NCI-H510A (cell line): ENCODE results near the gene ARL13A.
"Not testable (repeated sequence)": the region's sequence is repeated elsewhere in the genome, so short reads cannot be mapped to it uniquely, and the experiment has no call there.

Experiments used
- DNase-seq: peaks from one replicate; lab custom pipeline; 2025; lab: John Stamatoyannopoulos, UW

The ARL13A gene

DNA sequence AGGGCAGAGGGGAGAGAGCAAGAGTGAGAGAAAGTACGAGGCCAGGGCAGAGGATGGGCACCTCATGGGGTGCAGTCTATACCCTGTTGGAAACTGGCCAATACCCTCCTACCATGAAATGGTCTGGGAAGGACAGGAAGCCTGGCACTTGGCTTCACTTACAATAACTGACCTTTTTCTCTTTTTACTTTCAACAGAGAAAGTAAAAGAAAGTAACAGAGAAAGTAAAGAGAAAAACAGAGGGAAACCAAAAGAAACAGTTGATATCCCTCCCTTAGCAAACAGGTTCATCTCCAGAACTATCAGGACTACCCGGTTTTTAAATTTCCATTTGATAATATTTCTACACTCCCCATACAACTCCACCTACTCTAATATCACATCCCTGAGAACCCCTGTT lies 20.6 kb downstream of the ARL13A start:
- no peak for DNase-seq

DNA sequence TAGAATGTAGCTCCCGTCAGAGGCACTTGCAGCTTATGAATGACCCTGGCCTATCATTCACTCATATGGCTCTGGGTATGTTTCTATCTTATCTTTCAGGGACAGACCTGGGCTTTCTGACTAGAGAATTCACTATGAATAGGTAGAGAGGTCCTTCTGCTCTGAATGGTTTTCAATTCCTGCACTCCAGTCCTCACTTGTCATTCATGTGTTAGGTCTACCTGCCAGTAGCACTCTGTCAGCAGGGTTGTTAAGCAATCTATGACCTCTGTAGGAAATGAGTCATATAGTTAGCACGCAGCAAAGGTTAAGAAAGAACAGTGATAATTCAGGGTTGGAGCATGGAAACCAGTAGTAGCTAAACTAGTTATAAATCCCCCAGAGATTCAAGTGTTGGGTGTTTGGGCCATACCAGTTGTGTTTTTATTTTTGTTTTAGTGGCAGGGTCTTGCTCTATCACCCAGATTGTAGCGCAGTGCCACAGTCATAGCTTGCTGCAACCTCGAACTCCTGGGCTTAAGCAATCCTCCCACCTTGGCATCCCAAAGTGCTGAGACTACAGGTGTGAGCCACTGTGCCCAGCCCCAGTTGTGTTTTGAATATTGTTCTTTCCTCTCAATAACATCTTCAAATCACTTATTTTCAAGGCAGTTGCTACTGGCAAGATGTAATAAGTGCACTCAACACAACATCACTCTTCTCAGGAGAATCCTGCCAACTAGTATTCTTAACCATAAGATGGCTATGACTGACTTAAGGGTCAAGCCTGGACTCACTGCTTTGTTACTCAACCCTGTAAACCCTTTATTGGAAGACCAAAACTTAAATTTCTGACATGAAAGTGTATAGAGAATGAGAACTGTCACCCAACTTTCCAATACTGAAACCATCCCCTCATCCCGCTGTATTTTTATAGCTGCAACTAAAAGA lies 25.1 kb downstream of the ARL13A start:
- no peak for DNase-seq

- no peak for DNase-seq
Measured at GRCh38 chrX:100995469-100995868, 26.0 kb downstream of the ARL13A start.

GRCh38 chrX:100999451-100999850 lies 29.9 kb downstream of the ARL13A start:
- DNase-seq = no peak

GRCh38 chrX:101009090-101009489 lies 39.6 kb downstream of the ARL13A start:
- no peak for DNase-seq

GRCh38 chrX:101012031-101012430 lies 42.5 kb downstream of the ARL13A start:
- DNase-seq = not testable (repeated sequence)

DNA sequence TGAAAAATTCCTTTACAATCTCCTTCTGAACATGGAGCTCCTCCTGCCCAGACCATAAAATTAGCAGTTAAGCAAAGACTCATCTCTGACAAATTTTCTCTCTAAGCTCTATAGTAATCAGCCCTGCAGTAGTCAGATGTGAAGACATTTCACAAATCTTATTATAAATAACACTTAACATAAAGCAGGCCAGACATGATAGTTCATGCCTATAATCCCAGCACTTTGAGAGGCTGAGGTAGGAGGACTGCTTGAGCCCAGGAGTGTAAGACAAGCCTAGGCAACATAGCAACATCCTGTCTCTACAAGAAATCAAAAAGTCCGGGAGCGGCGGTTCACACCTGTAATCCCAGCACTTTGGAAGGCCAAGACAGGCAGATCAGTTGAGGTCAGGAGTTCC lies 52.5 kb downstream of the ARL13A start:
- no peak for DNase-seq

DNA sequence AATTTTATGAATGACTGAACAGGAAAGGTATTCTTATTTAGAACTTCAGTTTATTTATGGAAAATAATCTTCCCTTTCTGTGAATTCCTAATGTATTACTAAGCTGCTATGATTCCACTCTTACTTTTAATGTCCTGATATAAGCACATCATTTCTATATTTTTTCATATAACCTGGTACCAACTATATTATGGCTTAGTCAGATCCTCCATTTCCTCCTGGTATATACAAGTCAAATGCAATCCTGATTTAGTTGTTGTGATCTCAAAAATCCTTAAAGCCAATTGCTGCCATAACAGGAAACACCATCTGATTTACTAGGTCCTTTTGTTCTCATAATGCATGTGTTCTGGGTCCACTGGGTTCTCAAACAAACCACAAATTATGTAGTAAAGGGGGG lies 55.6 kb downstream of the ARL13A start:
- no peak for DNase-seq

DNA sequence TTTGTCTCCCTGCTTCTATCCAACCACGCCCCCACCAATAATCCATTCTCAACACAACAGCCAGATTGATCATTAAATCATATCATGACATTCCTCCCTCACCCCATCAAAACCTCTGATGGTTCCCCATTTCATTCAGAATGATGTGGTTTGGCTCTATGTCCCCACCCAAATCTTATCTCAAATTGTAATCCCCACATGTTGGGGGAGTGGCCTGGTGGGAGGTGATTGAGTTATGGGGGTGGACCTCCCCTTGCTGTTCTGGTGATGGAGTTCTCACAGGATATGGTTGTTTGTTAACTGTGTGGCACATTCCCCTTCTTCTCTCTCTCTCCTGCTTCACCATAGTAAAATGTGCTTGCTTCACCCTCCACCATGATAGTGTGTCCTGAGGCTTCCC lies 59.1 kb downstream of the ARL13A start:
- no peak for DNase-seq

- no peak for DNase-seq
Measured at GRCh38 chrX:101029665-101030064, 60.2 kb downstream of the ARL13A start.

GRCh38 chrX:101037231-101037630 lies 67.7 kb downstream of the ARL13A start:
- no peak for DNase-seq

DNA sequence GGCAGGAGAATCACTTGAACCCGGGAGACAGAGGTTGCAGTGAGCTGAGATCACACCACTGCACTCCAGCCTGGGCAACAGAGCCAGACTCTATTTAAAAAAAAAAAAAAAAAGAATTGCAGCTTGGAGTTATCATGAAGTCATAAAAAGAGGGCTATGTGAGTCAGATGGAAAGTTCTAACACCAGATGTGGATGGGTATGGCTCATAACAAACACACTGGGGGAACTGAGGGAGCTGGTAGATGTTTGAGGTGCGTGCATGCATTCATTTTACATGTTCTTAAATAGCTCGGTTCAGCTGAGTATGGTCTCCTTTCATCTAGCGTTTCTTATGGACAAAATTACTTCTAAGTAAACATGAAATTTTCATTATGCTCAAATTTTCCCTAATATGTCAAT lies 70.7 kb downstream of the ARL13A start:
- no peak for DNase-seq
